Measurements from ENCODE around the gene FAM180A. TPM values are rescaled to one million over a fixed set of nuclear protein-coding genes. Genes with fewer than 3 reads are reported as not detected.

The FAM180A gene
- polyA plus RNA-seq, 1 of the 3 experiments (the other 2 are of a cell fraction), result 0.08 TPM

DNA sequence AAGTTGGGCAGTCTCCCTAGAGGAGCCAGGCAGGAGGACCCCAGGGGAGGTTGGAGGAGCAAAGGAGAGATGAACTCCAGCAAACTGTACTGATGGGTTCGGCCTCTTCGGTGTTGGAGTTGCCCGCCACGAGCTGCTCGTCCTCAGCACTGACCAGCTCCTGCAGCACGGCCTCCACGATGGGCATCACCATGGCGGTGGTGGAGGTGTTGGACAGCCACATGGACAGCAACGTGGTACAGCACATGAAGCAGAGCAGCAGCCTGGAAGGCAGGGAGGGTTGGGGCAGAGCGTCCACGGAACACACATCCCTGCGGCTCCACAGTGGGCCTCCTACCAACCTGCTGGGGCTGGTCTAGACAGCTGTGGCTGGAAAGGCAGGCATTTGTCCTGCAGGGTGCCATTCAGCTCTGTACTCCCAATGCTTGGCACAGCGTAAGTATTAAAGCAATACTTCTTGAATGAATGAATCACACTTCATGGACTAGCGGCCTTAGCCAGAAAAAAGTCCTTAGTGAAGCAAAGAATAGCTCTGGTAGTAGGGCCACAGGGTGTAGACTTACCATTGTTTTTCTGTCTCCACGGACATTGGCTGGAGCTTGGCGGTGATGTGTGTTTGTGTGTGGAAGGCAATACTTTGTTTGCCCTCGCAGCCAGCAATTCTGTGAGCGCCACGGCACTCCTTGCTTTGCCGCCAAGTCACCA is 42.4 kb downstream of the FAM180A start:
- Histone ChIP-seq H3K27ac (ENCODE audit: low read depth in 2 of 2, low read length in 1 of 2) (no peak overlapping the region), H3K4me2 (no peak overlapping the region), H4K20me1 (ENCODE audit: insufficient read depth) (no peaks in the 10 kb centered on the region), H3F3A (replicated peaks; ENCODE audit: insufficient read depth) (peaks cover 9% of the 10 kb centered on the region), H3K9me2 (no peaks in the 10 kb centered on the region), H3K4me1 (ENCODE audit: control insufficient read depth in 1 of 2, insufficient read depth in 2 of 2, low read depth in 1 of 2, low read length in 1 of 2) (peaks cover 2 to 11% of the 10 kb centered on the region in 2 experiments; a peak in 2 of 4 replicates), H2AFZ (ENCODE audit: low read depth) (no peak overlapping the region), H3K27me3 (ENCODE audit: insufficient read depth) (no peaks in the 10 kb centered on the region), H3K9ac (no peak overlapping the region), H3K79me2 (ENCODE audit: insufficient read depth) (no peaks in the 10 kb centered on the region), H3K36me3 (replicated peaks in 1 of 2; ENCODE audit: control insufficient read depth in 1 of 2, insufficient read depth in 2 of 2, low read length in 1 of 2) (peaks cover 0 to under 1% of the 10 kb centered on the region in 2 experiments), H3K9me3 (no peaks in the 10 kb centered on the region), H3K4me3 (ENCODE audit: low read depth in 2 of 2, low read length in 1 of 2) (no peak overlapping the region)
- CTCF ChIA-PET, result interaction anchor here (0.8 to 4.0 kb wide), 6 partner anchors 13 to 95 kb away, joined by 3 to 46 read pairs (median 4); no protein-coding TSS in a partner anchor
- POLR2A ChIA-PET, result interaction anchor here (0.9 kb wide), 1 partner anchor 24 kb away, joined by 4 read pairs; no protein-coding TSS in a partner anchor
- WGBS (ENCODE audit: low lambda C conversion rate), result 93% methylated on average over 20 of the region's 20 CpGs
- TF ChIP-seq EP300 (IDR thresholded peaks at IDR 0.05; ENCODE audit: borderline replicate concordance in 1 of 2, low read depth in 1 of 2, low read length in 1 of 2), result no peak
- TF ChIP-seq SIN3A (IDR thresholded peaks at IDR 0.05; ENCODE audit: borderline replicate concordance, low read depth, low read length), result no peak
- no peak for DNase-seq

DNA sequence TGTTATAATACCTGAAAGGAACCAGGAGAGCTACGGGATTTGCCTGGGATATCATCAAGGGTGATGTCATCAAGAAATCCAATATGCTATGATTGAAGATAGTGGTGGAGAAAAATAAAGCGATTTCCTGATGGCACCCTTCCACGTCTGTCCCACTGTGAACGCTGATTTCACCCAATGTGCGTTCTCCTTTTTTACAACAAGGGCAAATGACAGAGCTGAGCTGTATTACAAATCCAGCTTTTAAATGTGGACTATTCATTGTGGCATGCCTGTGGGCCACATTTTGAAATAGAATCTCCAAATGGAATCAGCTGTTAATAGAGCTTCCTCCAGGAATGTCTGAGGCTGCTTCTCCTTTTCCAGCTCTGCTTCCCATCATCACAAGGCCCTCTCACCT is 43.9 kb downstream of the FAM180A start:
- CTCF ChIA-PET, result interaction anchor here (0.9 to 4.0 kb wide), 7 partner anchors 12 to 42 kb away, joined by 3 to 46 read pairs (median 5); partner anchors contain the start of gene STMP1

More for the DNA sequence above, 43.9 kb downstream of the FAM180A start:
- Histone ChIP-seq H3K27me3 (ENCODE audit: insufficient read depth) (no peaks in the 10 kb centered on the region), H3K9me2 (no peaks in the 10 kb centered on the region), H3F3A (replicated peaks; ENCODE audit: insufficient read depth) (peaks cover 5% of the 10 kb centered on the region), H3K27ac (ENCODE audit: low read depth in 2 of 2, low read length in 1 of 2) (no peak overlapping the region; a peak in 1 of 4 replicates), H4K20me1 (ENCODE audit: insufficient read depth) (no peaks in the 10 kb centered on the region), H3K36me3 (replicated peaks in 1 of 2; ENCODE audit: control insufficient read depth in 1 of 2, insufficient read depth in 2 of 2, low read length in 1 of 2) (peaks cover 0 to 7% of the 10 kb centered on the region in 2 experiments), H3K9ac (no peak overlapping the region), H3K4me2 (no peak overlapping the region), H2AFZ (ENCODE audit: low read depth) (no peak overlapping the region), H3K79me2 (ENCODE audit: insufficient read depth) (no peaks in the 10 kb centered on the region), H3K4me3 (ENCODE audit: low read depth in 2 of 2, low read length in 1 of 2) (no peak overlapping the region), H3K4me1 (ENCODE audit: control insufficient read depth in 1 of 2, insufficient read depth in 2 of 2, low read depth in 1 of 2, low read length in 1 of 2) (peaks cover 0 to 5% of the 10 kb centered on the region in 2 experiments; a peak in 1 of 4 replicates), H3K9me3 (no peaks in the 10 kb centered on the region)
- 70% methylated on average over 5 of the region's 5 CpGs for WGBS (ENCODE audit: low lambda C conversion rate)
- no peak for TF ChIP-seq FOXM1 (IDR thresholded peaks at IDR 0.05; ENCODE audit: low read depth)
- no peak for TF ChIP-seq NFIC (IDR thresholded peaks at IDR 0.05; ENCODE audit: borderline replicate concordance)
- TF ChIP-seq, protein P1, sequence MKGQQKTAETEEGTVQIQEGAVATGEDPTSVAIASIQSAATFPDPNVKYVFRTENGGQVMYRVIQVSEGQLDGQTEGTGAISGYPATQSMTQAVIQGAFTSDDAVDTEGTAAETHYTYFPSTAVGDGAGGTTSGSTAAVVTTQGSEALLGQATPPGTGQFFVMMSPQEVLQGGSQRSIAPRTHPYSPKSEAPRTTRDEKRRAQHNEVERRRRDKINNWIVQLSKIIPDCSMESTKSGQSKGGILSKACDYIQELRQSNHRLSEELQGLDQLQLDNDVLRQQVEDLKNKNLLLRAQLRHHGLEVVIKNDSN (IDR thresholded peaks at IDR 0.05; ENCODE audit: borderline replicate concordance, low read depth), result no peak
- TF ChIP-seq GATA2 (CRISPR knock-in tag; IDR thresholded peaks at IDR 0.05), result no peak
- TF ChIP-seq EZH2phosphoT487 (IDR thresholded peaks at IDR 0.05; ENCODE audit: borderline replicate concordance, low read depth), result no peak
- TF ChIP-seq, protein P2, sequence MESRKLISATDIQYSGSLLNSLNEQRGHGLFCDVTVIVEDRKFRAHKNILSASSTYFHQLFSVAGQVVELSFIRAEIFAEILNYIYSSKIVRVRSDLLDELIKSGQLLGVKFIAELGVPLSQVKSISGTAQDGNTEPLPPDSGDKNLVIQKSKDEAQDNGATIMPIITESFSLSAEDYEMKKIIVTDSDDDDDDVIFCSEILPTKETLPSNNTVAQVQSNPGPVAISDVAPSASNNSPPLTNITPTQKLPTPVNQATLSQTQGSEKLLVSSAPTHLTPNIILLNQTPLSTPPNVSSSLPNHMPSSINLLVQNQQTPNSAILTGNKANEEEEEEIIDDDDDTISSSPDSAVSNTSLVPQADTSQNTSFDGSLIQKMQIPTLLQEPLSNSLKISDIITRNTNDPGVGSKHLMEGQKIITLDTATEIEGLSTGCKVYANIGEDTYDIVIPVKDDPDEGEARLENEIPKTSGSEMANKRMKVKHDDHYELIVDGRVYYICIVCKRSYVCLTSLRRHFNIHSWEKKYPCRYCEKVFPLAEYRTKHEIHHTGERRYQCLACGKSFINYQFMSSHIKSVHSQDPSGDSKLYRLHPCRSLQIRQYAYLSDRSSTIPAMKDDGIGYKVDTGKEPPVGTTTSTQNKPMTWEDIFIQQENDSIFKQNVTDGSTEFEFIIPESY (IDR thresholded peaks at IDR 0.05; ENCODE audit: borderline replicate concordance, low read depth), result no peak
- no peak for TF ChIP-seq EP300 (IDR thresholded peaks at IDR 0.05; ENCODE audit: borderline replicate concordance in 1 of 2, low read depth in 1 of 2, low read length in 1 of 2)
- POLR2A ChIA-PET, result no interaction called here
- no peak for DNase-seq
